B cell (primary cell): ENCODE data around the gene SLC4A4. TPM values are rescaled to one million over a fixed set of nuclear protein-coding genes. Genes with fewer than 3 reads are reported as not detected.
"Not testable (repeated sequence)": the region's sequence is repeated elsewhere in the genome, so short reads cannot be mapped to it uniquely, and the experiment has no call there.

ENCODE experiments used
- ATAC-seq: fragments of 200-7000 bp; cut with Tn5 transposase; one replicate; pipeline ENCODE4 v1.10.0; 2021; ENCODE audit warnings: low read depth, mild to moderate bottlenecking, moderate number of reproducible peaks, moderate library complexity
- CTCF ChIA-PET: fragments of 350-600 bp; sonication (Branson Sonifier 250); formaldehyde crosslinking; loops from one replicate; lab custom pipeline; 2021; ENCODE audit warnings: antibody characterized with exemption, inconsistent platforms; lab: Charles Lee
- POLR2A ChIA-PET: fragments of 350-600 bp; sonication (Branson Sonifier 250); formaldehyde crosslinking; loops from one replicate; lab custom pipeline; 2021; ENCODE audit warnings: antibody characterized with exemption; lab: Charles Lee
- DNase-seq: peaks from one replicate; pipeline ENCODE4 v3.0.0; 2013
- H2AFZ ChIP-seq: 2 replicates; pipeline ENCODE4 v1.6.1; 2012; ENCODE audit warnings: mild to moderate bottlenecking, low read depth, low read length; ENCODE audit not compliant: insufficient read depth, poor library complexity, severe bottlenecking
- H3K27ac ChIP-seq, 2 donors: 1 replicate in 1 of 2; 2 replicates in 1 of 2; pipeline ENCODE4 v1.5.1; 2012 to 2013; ENCODE audit warnings: low read length in 2 of 2, mild to moderate bottlenecking in 2 of 2, moderate library complexity in 1 of 2
- H3K27me3 ChIP-seq, 4 experiments: fragments of 200-600 bp in 1 of 4; sonication (generic) in 1 of 4; replicated peaks in 1 of 4; 1 replicate in 2 of 4; 2 replicates in 2 of 4; pipeline versions ENCODE4 v1.6.1 to v1.7.0; 2013 to 2016; ENCODE audit warnings: low read length in 3 of 4, mild to moderate bottlenecking in 2 of 4, mixed read lengths in 1 of 4, moderate library complexity in 1 of 4; ENCODE audit not compliant: insufficient read depth in 4 of 4, control insufficient read depth in 3 of 4; ENCODE audit errors: control extremely low read depth in 1 of 4
- H3K36me3 ChIP-seq, 2 experiments: replicated peaks in 1 of 2; 1 replicate in 1 of 2; 2 replicates in 1 of 2; pipeline versions ENCODE4 v1.6.1 to v1.7.1; 2013; ENCODE audit warnings: low read length in 1 of 2; ENCODE audit not compliant: insufficient read depth in 2 of 2, control insufficient read depth in 1 of 2; ENCODE audit errors: control extremely low read depth in 1 of 2, extremely low read depth in 1 of 2
- H3K4me1 ChIP-seq, 2 donors: fragments of 200-600 bp in 1 of 2; sonication (generic) in 1 of 2; 1 replicate in 1 of 2; 2 replicates in 1 of 2; pipeline versions ENCODE4 v1.5.1 to v1.6.1; 2013 to 2017; ENCODE audit warnings: low read length in 2 of 2; ENCODE audit not compliant: control insufficient read depth in 2 of 2, insufficient read depth in 2 of 2
- H3K4me2 ChIP-seq: replicated peaks from 2 replicates; pipeline ENCODE3; 2012; ENCODE audit warnings: mild to moderate bottlenecking, low read depth, low read length; ENCODE audit not compliant: poor library complexity, severe bottlenecking
- H3K4me3 ChIP-seq, 5 experiments: fragments of 200-600 bp in 1 of 5; sonication (generic) in 1 of 5; 1 replicate in 3 of 5; 2 replicates in 2 of 5; pipeline versions ENCODE4 v1.5.1 to v1.7.0; 2011 to 2016; ENCODE audit warnings: low read length in 4 of 5, mild to moderate bottlenecking in 4 of 5, low read depth in 2 of 5, control low read depth in 1 of 5, moderate library complexity in 1 of 5; ENCODE audit not compliant: insufficient read depth in 1 of 5; ENCODE audit errors: control extremely low read depth in 1 of 5, extremely low read depth in 1 of 5
- H3K79me2 ChIP-seq: fragments of 200-600 bp; sonication (generic); one replicate; pipeline ENCODE4 v1.6.0; 2016; ENCODE audit warnings: low read length; ENCODE audit not compliant: control insufficient read depth, insufficient read depth
- H3K9ac ChIP-seq: fragments of 200-600 bp; sonication (generic); 2 replicates; pipeline ENCODE4 v1.6.1; 2017; ENCODE audit warnings: mild to moderate bottlenecking, low read length, moderate library complexity
- H3K9me3 ChIP-seq, 3 donors: one replicate each; pipeline versions ENCODE4 v1.6.1 to v1.7.1; 2013; ENCODE audit warnings: low read length in 2 of 3; ENCODE audit not compliant: control insufficient read depth in 2 of 3, insufficient read depth in 1 of 3; ENCODE audit errors: control extremely low read depth in 1 of 3
- H4K20me1 ChIP-seq: 2 replicates; pipeline ENCODE4 v1.6.0; 2012; ENCODE audit warnings: mild to moderate bottlenecking, low read length; ENCODE audit not compliant: insufficient read depth, control insufficient read depth, poor library complexity, severe bottlenecking
- H3K27ac Mint-ChIP-seq: one replicate; pipeline ENCODE4 v1.8.0; 2021; ENCODE audit warnings: mixed read lengths
- H3K27me3 Mint-ChIP-seq: one replicate; pipeline ENCODE4 v1.8.0; 2021; ENCODE audit warnings: mixed read lengths
- H3K4me1 Mint-ChIP-seq: one replicate; pipeline ENCODE4 v1.8.0; 2021; ENCODE audit warnings: mixed read lengths
- H3K4me3 Mint-ChIP-seq: one replicate; pipeline ENCODE4 v1.8.0; 2021; ENCODE audit warnings: mixed read lengths
- H3K9me3 Mint-ChIP-seq: one replicate; pipeline ENCODE4 v1.8.0; 2022; ENCODE audit warnings: mixed read lengths; ENCODE audit not compliant: insufficient read depth
- EZH2 ChIP-seq: IDR thresholded peaks from 2 replicates; pipeline ENCODE4 v1.6.1; 2012; ENCODE audit warnings: borderline replicate concordance, low read depth, mild to moderate bottlenecking, moderate library complexity, low read length; ENCODE audit not compliant: insufficient read depth, poor library complexity, severe bottlenecking
- WGBS: methylation state at CpG from one replicate; pipeline ENCODE4 v1.1.5; 2013; ENCODE audit warnings: missing lambda C conversion rate; ENCODE audit not compliant: insufficient coverage; 5-methylcytosine and 5-hydroxymethylcytosine counted together
- intact Hi-C: fragments of 100-400 bp; cut with micrococcal nuclease; formaldehyde crosslinking; loops from one replicate; pipeline ENCODE4 v1.10.0; 2022
- polyA plus RNA-seq: library from polyadenylated mRNA; depleted of rRNA; stranded (reverse); fragments of >200 nt; gene quantifications from 2 replicates; pipeline ENCODE4 v1.2.3, GENCODE V29; 2012
- total RNA-seq, 2 donors: library from RNA; stranded (reverse); fragments of 120-200 nt in 1 of 2; gene quantifications; 1 replicate in 1 of 2; 2 replicates in 1 of 2; pipeline versions ENCODE4 v1.2.3 to v1.2.4, GENCODE V29; 2013 to 2022
- TF ChIP-seq, protein P1 (sequence below): fragments of 200-600 bp; IDR thresholded peaks from one replicate; pipeline ENCODE4 v1.8.0; 2022; ENCODE audit warnings: antibody characterized with exemption, mild to moderate bottlenecking

Gene SLC4A4
- total and polyA plus RNA-seq, 2 donors (not counting 1 experiment from before 2014, with no cell fraction given), result not detected

DNA sequence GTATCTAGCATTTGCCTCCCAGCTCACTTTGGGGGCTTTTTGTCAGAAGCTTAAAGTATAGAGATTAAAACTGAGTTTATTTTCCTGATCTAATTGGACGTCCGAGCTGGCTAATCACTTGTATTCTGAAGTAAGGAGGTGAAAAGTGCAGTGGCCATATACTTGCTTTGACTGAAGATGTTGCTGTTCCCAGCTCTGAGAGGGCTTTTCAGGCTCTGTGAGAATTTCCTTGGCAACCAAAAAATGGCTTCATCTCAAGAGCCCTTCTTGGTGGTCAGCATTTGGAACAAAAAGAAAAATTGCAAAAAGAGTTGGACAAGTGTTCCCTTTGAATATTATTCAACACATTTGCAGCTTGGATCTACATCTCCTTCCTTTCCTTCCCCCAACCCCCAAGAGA, 67.0 kb downstream of the SLC4A4 start:
- H3K27me3 ChIP-seq, result no peaks in the 10 kb centered on the region
- ChIA-PET POLR2A (no interaction called here), CTCF (no interaction called here)
- Mint-ChIP-seq H3K27me3 (peaks cover 3% of the 10 kb centered on the region), H3K4me3 (no peak overlapping the region), H3K9me3 (peaks cover 7% of the 10 kb centered on the region), H3K27ac (no peak overlapping the region), H3K4me1 (no peaks in the 10 kb centered on the region)
- intact Hi-C loops, result no loop called here
- no peaks in the 10 kb centered on the region for H3K4me1 ChIP-seq
- no peak for TF ChIP-seq EZH2
- TF ChIP-seq, protein P1, sequence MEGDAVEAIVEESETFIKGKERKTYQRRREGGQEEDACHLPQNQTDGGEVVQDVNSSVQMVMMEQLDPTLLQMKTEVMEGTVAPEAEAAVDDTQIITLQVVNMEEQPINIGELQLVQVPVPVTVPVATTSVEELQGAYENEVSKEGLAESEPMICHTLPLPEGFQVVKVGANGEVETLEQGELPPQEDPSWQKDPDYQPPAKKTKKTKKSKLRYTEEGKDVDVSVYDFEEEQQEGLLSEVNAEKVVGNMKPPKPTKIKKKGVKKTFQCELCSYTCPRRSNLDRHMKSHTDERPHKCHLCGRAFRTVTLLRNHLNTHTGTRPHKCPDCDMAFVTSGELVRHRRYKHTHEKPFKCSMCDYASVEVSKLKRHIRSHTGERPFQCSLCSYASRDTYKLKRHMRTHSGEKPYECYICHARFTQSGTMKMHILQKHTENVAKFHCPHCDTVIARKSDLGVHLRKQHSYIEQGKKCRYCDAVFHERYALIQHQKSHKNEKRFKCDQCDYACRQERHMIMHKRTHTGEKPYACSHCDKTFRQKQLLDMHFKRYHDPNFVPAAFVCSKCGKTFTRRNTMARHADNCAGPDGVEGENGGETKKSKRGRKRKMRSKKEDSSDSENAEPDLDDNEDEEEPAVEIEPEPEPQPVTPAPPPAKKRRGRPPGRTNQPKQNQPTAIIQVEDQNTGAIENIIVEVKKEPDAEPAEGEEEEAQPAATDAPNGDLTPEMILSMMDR, result no peak
- H3K9me3 ChIP-seq, result peaks cover 0 to 8% (median 6%) of the 10 kb centered on the region in 3 donors
- no peak overlapping the region for H2AFZ ChIP-seq
- no peak overlapping the region for H3K9ac ChIP-seq
- no peaks in the 10 kb centered on the region for H4K20me1 ChIP-seq
- H3K27ac ChIP-seq, result no peak overlapping the region
- H3K36me3 ChIP-seq, result no peaks in the 10 kb centered on the region
- no peak for ATAC-seq
- no peak for DNase-seq
- no peaks in the 10 kb centered on the region for H3K79me2 ChIP-seq
- no peak overlapping the region for H3K4me3 ChIP-seq
- 90% methylated on average over 2 of the region's 2 CpGs for WGBS
- no peak overlapping the region for H3K4me2 ChIP-seq

DNA sequence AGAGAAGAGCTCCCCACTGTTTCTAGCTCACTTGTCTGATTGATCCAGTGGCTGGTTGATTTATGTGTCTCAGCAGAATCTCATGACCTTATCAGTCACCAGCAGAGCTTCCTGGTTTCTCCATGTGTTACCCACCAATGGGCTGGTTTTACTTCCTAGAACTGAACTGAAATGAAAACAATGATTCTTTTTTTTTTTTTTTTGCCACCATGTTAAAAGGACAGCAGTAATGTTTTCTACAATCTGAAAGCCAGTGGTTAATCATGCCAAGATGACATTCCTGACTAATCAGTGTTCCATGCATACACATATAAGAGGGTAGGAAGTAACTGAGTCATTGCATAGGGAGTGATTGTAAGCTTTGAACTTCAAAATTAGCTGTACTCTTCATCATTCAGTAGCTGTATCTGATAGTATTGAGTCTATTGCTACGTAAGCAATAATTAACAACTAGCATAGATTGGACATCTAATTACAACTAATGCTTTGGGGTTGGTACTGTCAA, 67.7 kb downstream of the SLC4A4 start:
- ChIA-PET CTCF (no interaction called here), POLR2A (no interaction called here)
- H3K4me3 Mint-ChIP-seq, result no peak overlapping the region
- H3K27me3 Mint-ChIP-seq, result no peaks in the 10 kb centered on the region
- Histone ChIP-seq H3K9me3 (peaks cover 0 to 8% (median 6%) of the 10 kb centered on the region in 3 donors), H3K4me2 (no peak overlapping the region), H3K9ac (no peak overlapping the region), H3K27ac (no peak overlapping the region), H3K27me3 (no peaks in the 10 kb centered on the region), H2AFZ (no peak overlapping the region), H3K4me3 (no peak overlapping the region), H3K36me3 (no peaks in the 10 kb centered on the region), H3K4me1 (no peaks in the 10 kb centered on the region), H4K20me1 (no peaks in the 10 kb centered on the region), H3K79me2 (no peaks in the 10 kb centered on the region)
- TF ChIP-seq EZH2, result no peak
- TF ChIP-seq, protein P1, result no peak
- no peak overlapping the region for H3K27ac Mint-ChIP-seq
- H3K9me3 Mint-ChIP-seq, result peaks cover 7% of the 10 kb centered on the region
- no peak for ATAC-seq
- no CpG with 5 or more reads among the region's 1 CpG for WGBS
- DNase-seq, result no peak
- no peaks in the 10 kb centered on the region for H3K4me1 Mint-ChIP-seq
- intact Hi-C loops, result no loop called here

DNA sequence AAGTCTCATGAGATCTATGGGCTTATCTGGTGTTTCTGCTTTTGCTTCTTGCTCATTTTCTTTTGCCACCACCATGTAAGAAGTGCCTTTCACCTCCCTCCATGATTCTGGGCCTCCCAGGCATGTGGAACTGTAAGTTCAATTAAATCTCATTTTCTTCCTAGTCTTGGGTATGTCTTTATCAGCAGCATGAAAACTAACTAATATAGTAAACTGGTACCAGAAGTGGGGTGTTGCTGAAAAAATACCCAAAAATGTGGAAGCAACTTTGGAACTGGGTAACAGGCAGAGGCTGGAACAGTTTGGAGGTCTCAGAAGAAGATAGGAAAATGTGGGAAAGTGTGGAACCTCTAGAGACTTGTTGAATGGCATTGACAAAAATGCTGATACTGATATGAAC, 70.1 kb downstream of the SLC4A4 start:
- H3K36me3 ChIP-seq, H3K4me3 Mint-ChIP-seq, CTCF ChIA-PET, H3K9ac ChIP-seq, ATAC-seq, H3K27me3 Mint-ChIP-seq, H3K4me2 ChIP-seq, H3K4me1 Mint-ChIP-seq, POLR2A ChIA-PET, H3K4me1 ChIP-seq, H3K27me3 ChIP-seq, H3K79me2 ChIP-seq, H3K27ac ChIP-seq, DNase-seq, H3K4me3 ChIP-seq, H2AFZ ChIP-seq, H4K20me1 ChIP-seq, intact Hi-C loops, H3K9me3 Mint-ChIP-seq, H3K27ac Mint-ChIP-seq, H3K9me3 ChIP-seq: not testable (repeated sequence)
